Mesothelial cell of epicardium (in vitro differentiated cells): ENCODE results near the gene COX6B2. TPM values are rescaled to one million over a fixed set of nuclear protein-coding genes. Genes with fewer than 3 reads are reported as not detected.
A peak's percentile ranks its signal among the peaks of the same experiment; 100 is the strongest.

Experiments used
- DNase-seq, 2 experiments: peaks; one replicate each; pipeline ENCODE4 v3.0.0; 2021; ENCODE audit warnings: low spot score in 2 of 2; ENCODE audit not compliant: unreplicated experiment in 2 of 2
- H3K27ac Mint-ChIP-seq: 2 replicates; pipeline ENCODE4 v1.8.0; 2021; ENCODE audit warnings: mixed read lengths
- H3K27me3 Mint-ChIP-seq: 2 replicates; pipeline ENCODE4 v1.8.0; 2021; ENCODE audit warnings: low read depth, mixed read lengths
- H3K36me3 Mint-ChIP-seq: 2 replicates; pipeline ENCODE4 v1.8.0; 2021; ENCODE audit warnings: mixed read lengths
- H3K4me1 Mint-ChIP-seq: 2 replicates; pipeline ENCODE4 v1.8.0; 2021; ENCODE audit warnings: mixed read lengths
- H3K4me3 Mint-ChIP-seq: 2 replicates; pipeline ENCODE4 v1.8.0; 2021; ENCODE audit warnings: mild to moderate bottlenecking, moderate library complexity, mixed read lengths
- H3K9me3 Mint-ChIP-seq: 2 replicates; pipeline ENCODE4 v1.8.0; 2021; ENCODE audit warnings: mixed read lengths
- total RNA-seq: library from RNA; stranded (reverse); gene quantifications from 3 replicates; pipeline ENCODE4 v1.2.1, GENCODE V29; 2021
- TF ChIP-seq, protein P1 (sequence below): fragments of 200-600 bp; sonication (generic); IDR thresholded peaks from one replicate; pipeline ENCODE4 v1.5.0; 2021; ENCODE audit warnings: antibody characterized with exemption; ENCODE audit not compliant: unreplicated experiment

COX6B2 gene
- total RNA-seq, 1 donor from 2014 or later, result 11.5 TPM

DNA sequence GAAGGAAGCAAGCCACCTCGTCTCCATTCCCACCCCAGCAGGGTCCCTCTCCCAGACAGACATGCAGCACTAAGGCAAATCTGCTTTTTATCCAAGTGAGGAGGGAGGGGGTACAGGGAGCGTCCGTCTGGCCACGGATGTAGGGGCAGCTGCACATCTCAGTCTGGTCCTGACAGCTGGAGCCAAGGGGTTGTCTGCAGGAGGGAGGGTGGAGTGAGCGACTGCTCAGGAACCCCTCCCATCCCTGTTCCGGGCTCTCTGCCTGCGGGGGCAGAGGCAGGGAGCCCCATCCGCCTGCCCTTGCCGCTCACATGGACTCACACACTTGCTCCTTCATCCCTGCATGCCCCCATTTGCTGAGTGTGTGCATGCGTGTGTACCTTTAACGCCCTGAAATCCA lies 24.7 kb upstream of the COX6B2 start:
- Mint-ChIP-seq H3K4me1 (peaks cover 27% of the 10 kb centered on the region), H3K27me3 (peaks cover 22% of the 10 kb centered on the region), H3K4me3 (no peak overlapping the region), H3K36me3 (no peaks in the 10 kb centered on the region), H3K9me3 (no peaks in the 10 kb centered on the region), H3K27ac (no peak overlapping the region)
- DNase-seq, result no peak
- TF ChIP-seq, protein P1, sequence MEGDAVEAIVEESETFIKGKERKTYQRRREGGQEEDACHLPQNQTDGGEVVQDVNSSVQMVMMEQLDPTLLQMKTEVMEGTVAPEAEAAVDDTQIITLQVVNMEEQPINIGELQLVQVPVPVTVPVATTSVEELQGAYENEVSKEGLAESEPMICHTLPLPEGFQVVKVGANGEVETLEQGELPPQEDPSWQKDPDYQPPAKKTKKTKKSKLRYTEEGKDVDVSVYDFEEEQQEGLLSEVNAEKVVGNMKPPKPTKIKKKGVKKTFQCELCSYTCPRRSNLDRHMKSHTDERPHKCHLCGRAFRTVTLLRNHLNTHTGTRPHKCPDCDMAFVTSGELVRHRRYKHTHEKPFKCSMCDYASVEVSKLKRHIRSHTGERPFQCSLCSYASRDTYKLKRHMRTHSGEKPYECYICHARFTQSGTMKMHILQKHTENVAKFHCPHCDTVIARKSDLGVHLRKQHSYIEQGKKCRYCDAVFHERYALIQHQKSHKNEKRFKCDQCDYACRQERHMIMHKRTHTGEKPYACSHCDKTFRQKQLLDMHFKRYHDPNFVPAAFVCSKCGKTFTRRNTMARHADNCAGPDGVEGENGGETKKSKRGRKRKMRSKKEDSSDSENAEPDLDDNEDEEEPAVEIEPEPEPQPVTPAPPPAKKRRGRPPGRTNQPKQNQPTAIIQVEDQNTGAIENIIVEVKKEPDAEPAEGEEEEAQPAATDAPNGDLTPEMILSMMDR, result no peak

DNA sequence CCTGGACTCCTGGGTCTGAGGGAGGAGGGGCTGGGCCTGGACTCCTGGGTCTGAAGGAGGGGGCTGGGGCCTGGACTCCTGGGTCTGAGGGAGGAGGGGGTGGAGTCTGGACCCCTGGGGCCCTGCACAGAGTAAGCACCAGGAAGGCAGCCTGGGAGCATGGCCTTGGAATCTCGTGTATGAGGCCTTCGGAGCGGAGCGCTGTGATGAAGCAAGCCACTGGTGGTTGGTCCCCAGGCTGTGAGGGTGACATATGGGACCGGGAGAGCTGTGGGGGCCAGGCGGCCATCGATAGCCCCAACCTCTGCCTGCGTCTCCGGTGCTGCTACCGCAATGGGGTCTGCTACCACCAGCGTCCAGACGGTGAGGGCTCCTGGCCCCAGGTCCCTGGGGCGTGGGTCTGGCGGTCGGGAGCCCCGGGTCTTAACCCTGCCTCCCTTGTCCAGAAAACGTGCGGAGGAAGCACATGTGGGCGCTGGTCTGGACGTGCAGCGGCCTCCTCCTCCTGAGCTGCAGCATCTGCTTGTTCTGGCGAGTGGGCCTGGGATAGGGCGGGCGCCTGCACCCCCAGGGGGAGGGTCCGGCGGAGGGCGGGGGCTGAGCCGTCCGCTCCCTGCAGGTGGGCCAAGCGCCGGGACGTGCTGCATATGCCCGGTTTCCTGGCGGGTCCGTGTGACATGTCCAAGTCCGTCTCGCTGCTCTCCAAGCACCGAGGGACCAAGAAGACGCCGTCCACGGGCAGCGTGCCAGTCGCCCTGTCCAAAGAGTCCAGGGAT lies 23.0 kb upstream of the COX6B2 start:
- H3K4me1 Mint-ChIP-seq, result peaks cover 30% of the 10 kb centered on the region
- no peaks in the 10 kb centered on the region for H3K36me3 Mint-ChIP-seq
- H3K9me3 Mint-ChIP-seq, result no peaks in the 10 kb centered on the region
- TF ChIP-seq, protein P1, result no peak
- H3K27me3 Mint-ChIP-seq, result peaks cover 28% of the 10 kb centered on the region
- no peak overlapping the region for H3K4me3 Mint-ChIP-seq
- DNase-seq, result no peak
- no peak overlapping the region for H3K27ac Mint-ChIP-seq

DNA sequence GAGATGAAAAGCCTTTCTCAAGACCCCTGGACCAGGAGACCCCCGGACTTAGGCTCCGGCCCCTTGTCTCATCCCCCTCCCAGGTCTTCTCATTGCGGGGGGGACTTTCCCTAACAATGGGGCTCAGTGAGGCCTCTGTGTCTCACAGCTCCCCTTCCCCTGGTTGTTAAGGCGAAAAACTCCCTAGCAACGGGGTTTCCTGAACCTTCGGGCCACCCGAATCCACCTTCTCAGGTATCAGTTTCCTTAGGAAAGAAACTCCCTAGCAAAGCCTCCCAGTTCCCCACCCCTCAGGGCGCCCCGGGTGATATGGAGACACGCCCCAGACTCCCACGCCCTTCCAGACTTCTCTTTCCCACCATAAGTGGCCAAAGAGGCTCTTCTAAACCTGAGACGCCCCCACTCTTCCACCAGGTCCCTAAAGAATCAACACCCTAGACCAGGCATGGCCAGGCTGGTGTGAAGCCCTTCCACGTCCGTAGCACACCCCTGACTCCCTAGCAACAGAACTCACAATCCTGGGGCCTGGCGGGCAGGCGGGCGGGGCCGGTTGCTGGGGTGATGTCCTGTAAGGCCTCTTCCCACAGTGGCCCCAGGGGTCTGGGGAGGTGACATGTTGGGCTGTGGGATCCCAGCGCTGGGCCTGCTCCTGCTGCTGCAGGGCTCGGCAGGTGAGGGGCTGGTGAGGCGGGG lies 21.9 kb upstream of the COX6B2 start, which contains the start of gene TMEM190:
TSS of gene TMEM190 (plus strand) at position 586 of the 693 bp plus-strand sequence. CDS start at position 614, 28 bp downstream.
- peak within 1 kb of the TSS; percentile 39 for H3K4me3 Mint-ChIP-seq
- DNase-seq, result no peak
- no peaks in the 10 kb centered on the region for H3K36me3 Mint-ChIP-seq
- H3K27ac Mint-ChIP-seq, result peak within 1 kb of the TSS; percentile 86
- TF ChIP-seq, protein P1, result no peak
- H3K27me3 Mint-ChIP-seq, result peaks cover 39% of the 10 kb centered on the region
- no peaks in the 10 kb centered on the region for H3K9me3 Mint-ChIP-seq
- H3K4me1 Mint-ChIP-seq, result peaks cover 35% of the 10 kb centered on the region

DNA sequence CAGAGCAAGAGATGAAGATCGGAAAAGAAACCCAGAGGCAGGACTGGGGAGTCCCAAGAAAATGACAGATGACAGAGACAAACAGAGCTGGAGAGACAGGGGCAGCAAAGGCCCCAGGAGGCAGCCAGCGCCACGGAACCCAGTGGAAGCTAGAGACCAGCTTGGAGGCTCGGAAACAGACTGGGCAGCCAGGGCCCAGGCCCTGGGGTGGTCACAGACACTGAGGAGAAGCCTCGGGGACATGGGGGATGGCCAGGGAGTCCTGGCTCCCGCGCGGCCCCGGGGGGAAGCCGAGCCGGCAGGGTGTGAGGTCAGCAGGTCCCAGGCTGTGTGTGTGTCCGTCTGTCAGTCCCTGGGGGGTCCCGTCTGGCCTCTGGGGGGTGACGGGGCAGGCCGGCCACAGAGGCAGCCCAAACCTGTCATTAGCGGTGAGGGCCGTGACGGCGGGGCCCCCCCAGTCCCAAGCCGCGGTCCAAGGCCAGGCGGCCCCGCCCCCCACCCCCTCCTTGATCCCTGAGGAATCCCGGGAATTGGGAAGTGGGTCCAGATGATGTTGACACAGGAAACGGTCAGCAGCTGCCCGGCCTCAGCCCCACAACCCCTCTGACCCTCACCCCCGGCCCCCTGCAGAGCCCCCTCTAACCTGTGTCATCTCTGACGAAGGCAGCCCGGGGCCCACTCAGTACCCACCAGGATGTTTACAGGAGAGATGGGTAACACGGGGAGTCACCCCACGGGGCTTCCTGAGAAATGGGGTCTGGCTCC lies 19.7 kb upstream of the COX6B2 start:
- Mint-ChIP-seq H3K9me3 (no peaks in the 10 kb centered on the region), H3K4me1 (peaks cover 46% of the 10 kb centered on the region), H3K36me3 (no peaks in the 10 kb centered on the region)

DNA sequence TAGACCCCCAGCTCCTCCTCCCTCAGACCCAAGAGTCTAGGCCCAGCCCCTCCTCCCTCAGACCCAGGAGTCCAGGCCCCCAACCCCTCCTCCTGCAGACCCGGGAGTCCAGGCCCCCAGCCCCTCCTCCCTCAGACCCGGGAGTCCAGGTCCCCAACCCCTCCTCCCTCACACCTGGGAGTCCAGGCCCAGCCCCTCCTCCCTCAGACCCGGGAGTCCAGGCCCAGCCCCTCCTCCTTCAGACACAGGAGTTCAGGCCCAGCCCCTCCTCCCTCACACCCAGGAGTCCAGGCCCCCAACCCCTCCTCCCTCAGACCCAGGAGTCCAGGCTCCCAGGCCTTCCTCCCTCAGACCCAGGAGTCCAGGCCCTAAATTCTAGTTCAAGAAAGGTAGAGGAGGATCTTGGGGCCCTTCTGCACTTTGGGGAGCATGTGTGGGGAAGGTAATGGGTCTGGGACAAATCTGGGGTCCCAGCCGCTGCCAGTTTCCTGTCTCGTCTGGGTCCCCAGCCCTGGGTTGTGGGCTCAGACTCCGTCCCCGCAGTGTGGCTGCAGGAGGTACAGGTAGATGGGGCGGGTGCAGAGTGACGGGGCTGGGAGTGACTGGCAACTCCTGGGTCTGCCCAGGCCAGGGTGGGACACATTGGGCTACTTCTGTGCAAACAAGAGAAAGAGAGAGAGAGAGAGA lies 18.9 kb upstream of the COX6B2 start:
- H3K4me3 Mint-ChIP-seq, result peak overlapping the region; percentile 33
- TF ChIP-seq, protein P1, result no peak
- peak overlapping the region; percentile 45 for H3K27ac Mint-ChIP-seq
- H3K4me1 Mint-ChIP-seq, result peaks cover 51% of the 10 kb centered on the region
- DNase-seq, result no peak
- H3K9me3 Mint-ChIP-seq, result no peaks in the 10 kb centered on the region
- no peaks in the 10 kb centered on the region for H3K36me3 Mint-ChIP-seq
- H3K27me3 Mint-ChIP-seq, result peaks cover 56% of the 10 kb centered on the region

More for the DNA sequence above, 19.7 kb upstream of the COX6B2 start:
- Mint-ChIP-seq H3K27me3 (peaks cover 54% of the 10 kb centered on the region), H3K27ac (peak overlapping the region; percentile 45), H3K4me3 (peak overlapping the region; percentile 33)
- no peak for DNase-seq
- TF ChIP-seq, protein P1, result no peak
